ENCODE data around the gene MYO1F.
"Not testable (repeated sequence)": the region's sequence is repeated elsewhere in the genome, so short reads cannot be mapped to it uniquely, and the experiment has no call there.

MYO1F gene

DNA sequence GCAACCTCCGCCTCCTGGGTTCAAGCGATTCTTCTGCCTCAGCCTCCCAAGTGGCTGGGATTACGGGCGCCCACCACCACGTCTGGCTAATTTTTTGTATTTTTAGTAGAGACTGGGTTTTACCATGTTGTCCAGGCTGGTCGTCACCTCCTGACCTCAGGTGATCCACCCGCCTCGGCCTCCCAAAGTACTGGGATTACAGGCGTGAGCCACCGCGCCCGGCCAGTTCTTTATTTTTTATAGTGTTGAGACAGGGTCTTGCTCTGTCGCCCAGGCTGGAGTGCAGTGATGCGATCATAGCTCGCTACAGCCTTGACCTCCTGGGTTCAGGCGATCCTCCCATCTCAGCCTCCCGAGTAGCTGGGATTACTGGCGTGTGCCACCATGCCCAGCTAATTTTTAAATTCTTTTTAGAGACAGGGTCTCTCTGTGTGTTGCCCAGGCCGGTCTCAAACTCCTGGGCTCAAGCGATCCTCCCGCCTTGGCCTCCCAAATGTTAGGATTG, 62.7 kb downstream of the MYO1F start:
- not testable (repeated sequence) for DNase-seq

DNA sequence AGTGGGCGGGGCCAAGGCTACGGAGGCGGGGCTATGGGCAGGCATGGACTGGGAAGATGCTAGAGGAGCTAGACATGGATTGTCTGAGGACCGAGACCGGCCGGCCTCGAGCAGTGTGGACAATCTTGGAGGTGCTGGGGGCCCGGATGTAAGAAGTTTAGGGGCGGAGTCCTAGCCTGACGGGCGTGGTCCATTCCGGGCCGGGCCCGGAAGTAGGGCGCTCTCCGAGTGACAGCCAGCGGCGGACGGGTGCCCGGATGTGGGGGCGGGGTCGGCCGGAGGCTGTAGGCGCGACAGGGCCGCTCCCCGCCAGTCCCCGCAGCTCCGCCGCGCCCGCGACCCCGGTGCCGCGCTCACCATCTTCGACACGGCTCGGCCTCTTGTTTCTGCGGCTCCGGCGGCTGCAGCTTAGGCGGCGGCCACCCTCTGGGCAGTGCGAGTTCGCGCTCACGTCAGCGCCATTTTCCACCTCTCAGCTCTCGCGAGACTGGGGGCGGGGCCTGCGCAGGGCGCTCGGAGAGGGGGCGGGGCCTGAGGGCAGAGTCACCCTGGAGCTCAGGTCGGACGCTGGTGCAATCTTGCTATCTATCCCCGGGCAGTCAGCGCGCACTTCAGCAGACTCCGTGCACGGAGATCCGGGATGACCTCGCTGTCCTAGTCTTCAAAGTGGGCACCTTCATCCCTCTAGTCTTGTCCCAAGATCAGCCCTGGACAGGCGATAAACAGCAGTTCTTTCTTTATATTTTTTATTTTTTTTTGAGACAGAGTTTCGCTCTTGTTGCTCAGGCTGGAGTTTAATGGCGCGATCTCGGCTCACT, 63.3 kb downstream of the MYO1F start, which contains the start of gene ZNF414:
ZNF414 (minus strand) TSS at position 481 of the 818 bp plus-strand sequence; CDS start at position 360, 121 bp downstream.
- peak; percentile 94 for DNase-seq

DNA sequence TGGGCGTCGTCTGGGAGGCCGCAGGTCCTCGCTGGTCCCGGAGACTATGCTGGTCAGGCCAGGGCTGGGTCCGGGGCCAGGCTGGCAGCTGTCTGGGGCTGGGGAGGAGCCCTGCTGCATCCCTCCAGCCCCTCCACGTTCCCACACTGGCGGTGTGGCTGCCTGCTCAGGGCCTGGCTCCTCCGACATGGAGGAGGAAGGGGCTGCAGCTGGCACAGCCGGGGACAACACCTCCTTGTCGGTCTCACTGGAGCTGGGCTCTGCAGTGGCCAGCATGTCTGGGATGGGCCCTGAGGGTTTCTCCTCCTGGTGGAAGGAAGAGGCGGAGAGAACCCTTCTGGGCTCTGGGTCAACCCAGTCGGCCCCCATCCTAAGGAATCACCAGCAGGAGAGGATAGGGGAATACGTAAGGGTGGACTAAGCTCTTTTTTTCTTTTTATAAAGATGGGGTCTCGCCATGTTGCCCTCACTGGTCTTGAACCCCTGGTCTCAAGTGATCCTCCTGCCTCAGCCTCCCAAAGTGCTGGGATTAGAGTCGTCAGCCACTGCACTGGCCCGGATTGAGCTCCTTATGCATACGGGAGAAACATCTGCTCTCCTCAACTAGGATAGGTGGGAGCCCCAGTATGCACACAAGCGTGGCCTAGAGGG, 64.1 kb downstream of the MYO1F start:
- DNase-seq, result no peak

DNA sequence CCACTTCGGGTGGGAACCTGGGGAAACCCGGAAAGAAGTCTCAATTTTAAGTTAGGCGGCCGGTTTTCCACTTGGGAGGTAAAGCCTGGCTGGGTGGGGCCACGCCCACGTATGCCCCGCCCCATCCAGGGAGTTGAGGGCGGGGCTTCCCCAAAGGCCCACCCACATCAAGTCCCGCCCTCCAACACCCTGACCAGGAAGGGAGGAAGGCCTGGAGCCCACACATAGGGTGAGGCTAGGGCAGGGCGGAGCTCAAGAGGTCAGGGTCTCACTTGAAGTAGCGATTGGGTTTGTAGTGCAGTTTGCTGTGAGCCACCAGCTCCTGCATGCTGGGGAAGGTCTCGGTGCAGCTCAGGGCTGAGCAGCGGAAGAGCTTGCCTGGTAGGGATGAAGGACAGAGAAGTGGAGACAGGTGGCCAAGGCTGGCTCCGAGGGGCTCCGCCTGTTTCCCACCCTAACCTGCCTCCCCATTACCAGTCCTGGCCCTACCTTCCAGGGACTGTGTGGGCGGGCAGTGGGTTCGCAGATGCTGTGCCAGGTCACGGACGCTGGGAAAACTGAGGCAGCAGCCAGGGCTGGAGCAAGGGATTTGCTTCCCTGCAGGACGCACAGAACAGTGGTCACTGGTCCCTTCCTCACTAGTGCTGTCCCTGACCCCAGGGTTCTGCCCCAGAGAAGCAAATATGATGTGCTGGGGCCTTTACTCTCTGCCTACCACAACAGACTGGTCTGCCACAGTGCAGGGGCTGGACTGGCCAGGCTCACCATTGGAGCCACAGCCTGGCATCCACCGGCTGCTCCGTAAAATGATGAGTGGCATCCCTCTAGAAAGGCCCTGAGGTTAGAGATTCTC, 64.9 kb downstream of the MYO1F start:
- DNase-seq, result no peak

DNA sequence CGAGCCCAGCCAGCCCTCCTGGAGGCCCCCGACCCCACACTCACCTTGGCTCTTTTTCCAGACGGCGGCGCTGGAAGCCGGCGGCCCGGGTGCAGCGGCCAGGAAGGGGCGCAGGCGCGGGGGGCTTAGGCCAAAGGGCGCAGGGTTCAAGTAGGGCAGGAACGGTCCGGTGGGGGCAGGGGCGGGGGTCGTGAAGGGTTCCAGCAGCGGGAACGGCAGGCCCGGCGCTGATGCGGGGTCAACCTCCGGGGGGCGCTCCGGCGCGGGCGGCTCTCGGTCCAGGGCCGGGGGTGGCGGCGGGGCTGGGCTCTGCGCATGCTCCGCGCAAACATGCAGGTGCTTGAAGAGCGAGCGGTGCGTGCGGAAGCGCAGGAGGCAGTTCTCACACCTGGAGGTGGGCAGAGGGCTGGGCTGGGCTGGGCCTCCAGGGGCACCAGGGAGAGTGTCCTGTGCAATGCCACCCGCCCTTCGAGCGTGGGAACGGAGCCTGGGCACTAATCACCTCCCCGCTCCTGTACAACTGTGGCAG, 65.6 kb downstream of the MYO1F start:
- no peak for DNase-seq

DNA sequence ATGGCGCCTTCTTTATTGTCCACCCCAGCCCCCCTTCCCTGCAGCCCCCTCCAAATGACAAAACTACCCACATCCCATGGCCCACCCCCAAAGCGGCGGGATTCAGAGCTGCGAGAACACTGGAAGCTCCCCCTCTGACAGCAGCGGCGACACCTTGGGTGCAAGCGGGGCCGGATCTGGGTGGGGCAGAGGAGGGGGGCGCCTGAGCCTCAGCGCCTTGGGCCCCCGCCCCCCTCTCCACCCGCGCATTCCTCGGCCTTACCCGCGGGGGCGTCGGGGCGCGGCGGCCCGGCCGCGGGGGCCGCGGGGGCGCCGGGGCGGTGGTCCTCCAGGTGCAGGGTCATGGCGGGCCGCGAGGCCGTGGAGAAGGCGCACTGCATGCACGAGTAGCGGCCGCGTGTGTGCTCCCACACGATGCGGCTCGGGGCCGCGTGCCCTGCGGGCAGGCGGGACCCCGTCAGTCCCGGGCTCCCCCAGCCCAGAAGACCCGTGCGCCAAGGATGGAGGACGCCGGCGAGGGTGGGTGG, 66.6 kb downstream of the MYO1F start:
- DNase-seq, result no peak

DNA sequence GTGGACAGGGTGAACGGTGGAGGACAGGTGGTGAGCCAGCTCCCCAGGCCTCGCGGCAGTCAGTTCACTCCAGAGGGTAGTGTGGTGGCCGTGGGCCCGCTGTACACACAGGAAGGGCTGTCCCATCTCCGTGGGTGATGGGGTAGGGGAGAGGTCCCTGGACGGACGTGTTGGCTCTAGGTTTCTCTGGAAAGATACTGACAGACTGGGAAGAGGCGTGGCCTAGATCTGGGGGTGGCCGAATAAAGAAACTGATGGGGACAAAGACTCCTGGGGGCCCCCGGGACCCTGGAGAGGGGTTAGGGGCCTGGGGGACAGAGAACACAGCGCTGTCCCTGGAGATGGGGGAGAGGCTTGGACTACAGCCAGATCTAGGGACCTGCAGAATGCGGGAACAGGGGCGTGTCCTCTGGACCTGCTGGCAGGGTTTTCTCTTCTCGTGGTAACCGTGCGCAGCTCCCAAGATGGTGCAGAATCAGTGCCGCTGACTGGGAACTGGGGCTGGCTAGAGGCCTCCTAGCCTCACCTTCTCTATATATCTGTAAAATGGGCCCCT, 70.8 kb downstream of the MYO1F start:
- no peak for DNase-seq

DNA sequence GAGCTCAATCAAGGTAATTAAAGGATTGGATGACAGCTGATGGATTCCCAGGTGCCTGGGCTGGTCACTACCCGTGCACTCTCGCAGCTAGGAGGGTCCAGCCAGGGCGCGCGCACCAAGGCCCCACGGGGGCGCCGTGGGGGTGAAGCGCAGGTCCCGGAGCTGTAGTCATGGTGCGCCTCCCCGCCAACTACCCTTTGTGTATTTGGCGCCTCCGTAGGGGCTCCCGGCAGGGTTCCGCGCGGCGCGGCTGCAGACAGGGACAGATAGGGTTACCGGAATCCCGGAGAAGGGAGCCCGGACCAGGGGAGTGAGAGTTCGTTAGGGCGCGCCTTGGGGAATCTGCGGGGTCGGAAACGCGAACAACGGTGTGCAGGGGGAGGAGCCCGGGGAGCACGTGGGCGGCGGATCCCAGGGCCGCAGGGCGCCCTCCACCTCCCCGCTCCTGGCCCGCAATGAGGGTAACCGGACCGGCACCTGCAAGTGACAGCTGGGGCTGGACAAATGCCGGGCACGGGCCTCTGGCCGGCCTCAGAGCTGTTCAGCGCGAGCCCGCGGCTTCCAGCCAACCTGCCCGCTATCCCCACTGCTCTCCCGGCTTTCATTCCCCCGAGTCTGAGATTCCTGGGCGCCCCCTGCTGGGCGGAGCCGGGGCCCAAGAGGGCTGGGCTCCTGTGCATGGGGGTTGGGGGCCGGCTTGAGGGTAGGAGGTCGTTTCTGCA, 71.4 kb downstream of the MYO1F start:
- peak; percentile 56 for DNase-seq

DNA sequence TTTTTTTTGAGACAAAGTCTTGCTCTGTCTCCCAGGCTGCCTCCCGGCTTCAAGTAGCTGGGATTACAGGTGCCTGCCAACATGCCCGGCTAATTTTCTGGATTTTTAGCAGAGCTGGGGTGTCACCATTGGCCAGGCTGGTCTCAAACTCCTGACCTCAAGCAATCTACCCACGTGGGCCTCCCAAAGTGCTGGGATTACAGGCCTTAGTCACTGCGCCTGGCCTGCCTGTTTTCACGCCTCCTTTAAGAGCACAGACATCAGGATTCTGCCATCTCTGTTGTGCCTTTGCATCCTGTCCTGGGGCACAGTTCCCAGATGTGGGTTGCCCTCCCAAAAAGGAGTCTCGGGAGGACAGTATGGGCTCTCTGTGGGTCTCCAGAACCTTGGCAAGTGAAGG, 72.3 kb downstream of the MYO1F start:
- no peak for DNase-seq

DNA sequence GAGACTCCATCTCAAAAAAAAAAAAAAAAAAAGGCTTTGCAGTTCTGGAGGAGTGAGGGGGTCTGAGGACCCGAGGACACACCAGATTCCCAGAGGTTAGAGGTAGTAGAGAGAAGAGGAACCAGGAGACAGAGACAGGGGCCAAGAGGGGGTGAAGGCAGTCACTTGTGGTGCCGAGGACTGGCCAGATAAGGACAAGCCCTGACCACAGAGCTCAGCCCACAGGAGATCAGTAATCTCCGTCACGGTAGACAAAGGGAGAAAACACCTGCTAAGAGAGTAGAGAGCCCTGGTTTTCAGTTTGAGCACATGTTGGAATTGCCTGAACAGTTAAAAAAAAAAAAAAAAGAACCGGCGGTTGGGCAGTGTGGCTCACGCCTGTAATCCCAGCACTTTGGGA, 73.1 kb downstream of the MYO1F start:
- DNase-seq, result peak; percentile 35

DNA sequence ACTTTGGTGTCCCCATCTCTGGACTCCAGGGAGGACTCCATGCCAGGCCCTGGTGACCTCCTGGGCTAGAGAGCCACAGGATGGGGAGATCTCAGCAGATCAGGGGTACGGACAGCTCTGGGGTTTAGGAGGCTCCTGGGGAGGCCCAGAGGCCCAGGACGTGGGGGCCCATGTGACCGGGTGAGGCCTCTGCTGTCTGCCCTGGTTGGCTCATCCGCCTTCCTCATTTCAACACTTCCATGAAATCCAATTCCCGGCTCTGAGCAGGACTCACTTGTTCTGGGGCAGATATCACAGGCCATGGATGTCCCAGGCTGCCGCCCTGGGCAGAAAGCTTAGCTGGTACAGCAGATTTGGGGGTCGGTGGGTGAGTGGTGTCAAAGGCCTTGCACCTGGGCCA, 73.7 kb downstream of the MYO1F start:
- no peak for DNase-seq

DNA sequence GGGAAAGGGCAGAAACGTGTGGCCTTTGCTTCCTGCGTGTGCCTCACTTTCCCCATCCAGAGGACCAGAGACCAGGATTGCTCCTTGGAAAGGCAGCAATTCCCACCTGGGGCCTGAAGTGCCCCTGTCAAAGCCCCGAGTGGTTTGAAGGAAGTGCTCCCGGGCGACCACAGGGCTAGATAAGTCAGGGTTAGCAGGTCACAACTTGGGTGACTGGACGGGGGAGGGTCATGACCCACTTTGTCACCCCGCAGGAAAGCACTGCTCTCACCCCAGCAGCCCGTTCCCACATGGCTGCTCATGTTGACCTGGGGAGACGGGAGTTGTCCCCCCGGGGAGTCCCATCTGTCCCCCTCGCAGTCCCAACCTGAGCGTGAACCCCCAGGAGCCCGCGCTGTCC, 75.3 kb downstream of the MYO1F start:
- DNase-seq, result no peak

DNA sequence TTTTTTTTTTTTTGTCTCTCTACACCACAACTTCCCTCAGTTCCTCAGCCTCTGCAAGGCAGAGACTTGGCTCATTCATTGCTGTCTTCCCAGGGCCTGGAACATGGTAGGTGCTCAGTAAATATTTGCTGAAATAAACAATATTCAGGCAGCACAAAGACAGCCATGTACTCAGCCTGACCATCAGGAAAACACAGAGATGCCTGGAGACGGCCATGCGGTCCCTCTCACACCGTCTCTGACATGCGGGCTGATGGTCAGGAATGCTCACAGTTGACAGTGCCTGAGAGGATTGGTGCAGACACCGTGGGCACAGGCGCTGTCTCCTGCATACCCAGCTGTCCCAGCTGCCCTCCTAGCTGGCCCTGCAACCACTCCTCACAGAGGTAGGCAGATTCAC, 75.7 kb downstream of the MYO1F start:
- DNase-seq, result no peak

DNA sequence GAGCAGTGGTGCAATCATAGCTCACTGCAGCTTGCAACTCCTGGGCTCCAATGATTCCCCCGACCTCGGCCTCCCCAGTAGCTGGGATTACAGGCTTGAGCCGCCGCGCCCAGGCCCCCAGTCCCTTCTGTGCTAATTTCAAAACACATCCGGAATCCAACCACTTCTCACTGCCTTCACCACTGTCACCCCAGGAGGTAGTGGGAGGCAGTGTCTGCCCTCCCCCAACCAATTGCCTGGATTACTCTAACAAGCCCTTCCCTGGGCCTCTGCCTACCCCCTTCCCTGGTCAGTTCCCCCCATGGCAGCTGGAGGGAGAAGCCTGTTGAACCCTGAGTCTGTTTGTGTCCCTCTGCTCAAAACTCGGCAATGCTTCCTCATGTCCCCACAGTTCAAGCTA, 77.1 kb downstream of the MYO1F start:
- no peak for DNase-seq

DNA sequence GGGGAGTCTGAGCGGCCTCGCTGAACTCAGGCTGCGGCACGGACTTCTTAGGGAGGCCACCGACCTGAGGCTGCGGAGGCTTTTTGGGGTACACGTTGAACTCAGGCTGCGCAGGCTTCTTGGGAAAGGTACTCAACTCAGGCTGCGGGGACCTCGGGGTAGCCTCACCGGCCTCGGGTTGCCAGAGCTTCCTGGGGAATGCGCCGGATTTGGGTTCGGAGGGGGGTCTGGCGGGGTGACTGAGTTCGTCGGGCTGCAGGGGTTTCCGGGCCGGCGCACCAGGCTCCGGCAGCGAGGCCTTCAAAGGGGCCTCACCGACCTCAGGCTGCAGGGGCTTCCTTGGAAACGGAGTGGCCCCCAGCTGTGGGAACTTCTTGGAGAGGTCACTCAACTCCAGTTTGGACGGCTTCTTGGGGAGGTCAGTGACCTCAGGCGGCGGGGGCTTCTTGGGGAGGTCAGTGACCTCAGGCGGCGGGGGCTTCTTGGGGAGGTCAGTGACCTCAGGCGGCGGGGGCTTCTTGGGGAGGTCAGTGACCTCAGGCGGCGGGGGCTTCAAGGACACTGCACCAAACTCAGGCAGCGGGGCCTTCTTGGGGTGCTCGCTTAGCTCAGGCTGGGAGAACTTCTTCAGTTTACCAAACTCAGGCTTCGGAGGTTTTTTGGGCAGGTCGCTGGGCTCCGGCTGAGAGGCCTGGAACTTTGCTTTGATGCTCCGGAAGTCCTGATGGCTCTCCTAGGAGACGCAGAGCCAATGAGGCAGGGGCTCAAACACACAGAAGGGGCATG, 78.0 kb downstream of the MYO1F start:
- no peak for DNase-seq

DNA sequence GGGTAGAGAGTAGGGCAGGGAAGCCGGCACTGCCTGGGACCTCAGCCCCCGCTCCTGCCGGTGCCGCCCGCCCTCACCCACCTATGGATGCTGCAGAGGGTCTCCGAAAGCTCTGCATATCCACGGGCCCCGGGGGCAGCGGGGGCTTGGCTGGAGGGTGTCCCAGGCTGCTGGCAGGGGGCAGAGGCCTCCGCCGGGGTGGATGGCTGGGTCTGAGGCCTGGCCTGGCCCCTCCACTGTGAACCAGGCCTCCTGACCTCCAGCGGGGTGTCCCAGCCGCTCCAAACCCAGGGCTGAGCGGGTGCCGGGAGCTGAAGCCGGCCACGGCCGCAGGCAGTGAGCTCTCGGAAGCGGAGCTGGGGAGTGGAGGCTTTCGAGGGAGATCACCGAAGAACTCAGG, 78.9 kb downstream of the MYO1F start:
- DNase-seq, result no peak

DNA sequence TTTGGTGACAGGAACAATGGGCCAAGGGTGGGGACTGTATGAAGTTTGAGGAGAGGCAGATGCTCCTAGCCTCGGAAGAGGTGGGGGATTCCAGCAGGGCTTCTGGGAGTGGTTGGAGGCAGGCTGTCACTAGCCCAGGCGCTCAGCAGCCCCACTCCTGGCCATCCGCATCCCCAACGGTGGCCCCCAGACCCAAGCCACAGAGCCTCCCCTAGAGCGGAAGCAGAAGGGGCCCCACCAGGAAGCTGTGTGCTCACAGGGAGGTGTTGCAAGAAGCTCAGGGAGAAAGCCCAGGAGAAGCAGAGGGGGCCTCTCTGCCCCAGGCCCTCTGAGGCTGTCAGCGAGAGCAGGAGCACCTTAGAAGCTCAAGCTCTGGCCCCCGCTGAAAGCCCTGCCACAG, 83.1 kb downstream of the MYO1F start:
- peak; percentile 39 for DNase-seq

DNA sequence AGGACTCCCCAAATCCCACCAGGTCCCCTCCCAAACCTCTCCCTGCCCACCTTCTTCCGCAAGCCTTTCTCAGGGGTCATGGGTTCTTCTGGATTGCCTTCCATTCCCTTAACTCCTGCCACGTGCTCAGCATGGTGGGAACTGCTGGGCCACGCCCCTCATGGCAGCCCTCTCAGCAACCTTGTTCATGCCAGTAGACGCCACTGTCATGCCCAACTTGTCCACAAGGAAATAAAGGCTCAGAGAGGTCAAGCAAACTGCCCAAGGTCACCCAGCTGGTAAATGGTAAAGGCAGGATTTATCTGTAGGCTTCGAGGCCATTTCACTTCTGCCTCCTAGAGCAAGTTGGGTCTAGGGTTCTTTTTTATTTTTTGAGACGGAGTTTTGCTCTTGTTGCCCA, 85.7 kb downstream of the MYO1F start:
- DNase-seq, result no peak

DNA sequence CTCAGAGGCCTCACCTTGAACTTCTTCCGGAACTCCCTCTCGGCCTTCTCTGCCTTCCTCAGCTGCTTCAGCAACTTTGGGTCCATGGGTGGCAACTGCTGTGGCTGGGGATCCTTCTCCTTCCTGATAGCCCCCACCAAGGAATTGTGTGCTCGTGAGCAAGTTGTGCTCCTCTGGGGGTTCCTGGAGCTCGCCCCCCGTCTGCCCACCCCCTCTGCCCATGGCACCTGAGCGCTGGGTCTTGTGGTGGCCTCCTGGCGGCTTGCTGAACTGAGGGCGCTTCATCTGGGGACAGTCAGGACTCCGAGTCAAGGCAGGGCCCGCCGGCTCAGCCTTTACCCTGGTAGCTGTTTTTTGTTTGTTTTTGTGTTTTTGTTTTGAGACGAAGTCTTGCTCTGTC, 86.4 kb downstream of the MYO1F start:
- no peak for DNase-seq

DNA sequence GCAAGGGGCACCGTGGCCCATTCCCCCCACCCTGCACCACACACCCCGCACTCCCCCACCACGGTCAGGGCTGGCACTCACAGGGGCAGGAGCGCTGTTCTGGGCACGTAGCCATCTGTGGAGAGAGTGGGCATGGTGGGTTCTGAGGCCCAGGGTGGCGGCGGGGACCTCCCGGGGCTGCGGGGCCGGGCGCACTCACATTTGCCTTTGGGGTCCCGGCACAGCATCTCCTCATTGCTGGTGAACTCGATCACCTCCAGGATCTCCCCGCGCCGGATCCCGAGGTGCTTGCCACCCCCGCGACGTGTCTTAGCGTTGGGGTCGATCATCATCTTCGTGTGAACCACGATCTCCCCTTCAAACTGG, 86.9 kb downstream of the MYO1F start:
- no peak for DNase-seq

Measured in CD4-positive, alpha-beta T cell treated with Interleukin-15 for 1 hour (primary cell).